Common myeloid progenitor, CD34-positive (primary cell): Measurements from ENCODE around the gene BMP8A.

ENCODE experiments used
- CTCF ChIA-PET: fragments of 350-600 bp; sonication (Branson Sonifier 250); formaldehyde crosslinking; loops from one replicate; lab custom pipeline; 2021; ENCODE audit warnings: antibody characterized with exemption; lab: Charles Lee
- POLR2A ChIA-PET: fragments of 350-600 bp; sonication (Branson Sonifier 250); formaldehyde crosslinking; loops from one replicate; lab custom pipeline; 2021; ENCODE audit warnings: antibody characterized with exemption; lab: Charles Lee
- DNase-seq, 3 donors: peaks; one replicate each; pipeline versions ENCODE4 v3.0.0 to v3.0.0-alpha.2; 2013
- H3K27ac ChIP-seq, 2 experiments: 1 replicate in 1 of 2; 2 replicates in 1 of 2; pipeline ENCODE4 v1.7.0; 2013; ENCODE audit warnings: inconsistent platforms in 2 of 2, low read length in 2 of 2, mild to moderate bottlenecking in 2 of 2, low read depth in 1 of 2, moderate library complexity in 1 of 2; ENCODE audit not compliant: severe bottlenecking in 2 of 2, insufficient read depth in 1 of 2, poor library complexity in 1 of 2
- H3K27me3 ChIP-seq, 5 experiments: replicated peaks in 2 of 5; 1 replicate in 3 of 5; 2 replicates in 2 of 5; pipeline versions ENCODE4 v1.6.1 to v1.7.0; 2013; ENCODE audit warnings: low read length in 4 of 5, mild to moderate bottlenecking in 2 of 5, moderate library complexity in 2 of 5, inconsistent platforms in 1 of 5; ENCODE audit not compliant: insufficient read depth in 5 of 5, control insufficient read depth in 4 of 5
- H3K36me3 ChIP-seq, 4 experiments: 1 replicate in 2 of 4; 2 replicates in 2 of 4; pipeline versions ENCODE4 v1.6.1 to v1.7.0; 2013; ENCODE audit warnings: low read length in 3 of 4, control low read depth in 1 of 4, mild to moderate bottlenecking in 1 of 4; ENCODE audit not compliant: control insufficient read depth in 4 of 4, insufficient read depth in 4 of 4
- H3K4me1 ChIP-seq, 4 experiments: 1 replicate in 3 of 4; 2 replicates in 1 of 4; pipeline versions ENCODE4 v1.6.1 to v1.7.1; 2013; ENCODE audit warnings: low read length in 3 of 4, mild to moderate bottlenecking in 3 of 4, control low read depth in 1 of 4, inconsistent platforms in 1 of 4, moderate library complexity in 1 of 4; ENCODE audit not compliant: control insufficient read depth in 4 of 4, insufficient read depth in 4 of 4; ENCODE audit errors: control extremely low read depth in 1 of 4
- H3K4me3 ChIP-seq, 7 experiments: 1 replicate in 4 of 7; 2 replicates in 3 of 7; pipeline versions ENCODE4 v1.5.1 to v1.7.0; 2013; ENCODE audit warnings: mild to moderate bottlenecking in 7 of 7, low read length in 6 of 7, moderate library complexity in 6 of 7, inconsistent platforms in 2 of 7, low read depth in 2 of 7, control low read depth in 1 of 7; ENCODE audit not compliant: insufficient read depth in 4 of 7, control insufficient read depth in 1 of 7; ENCODE audit errors: extremely low read depth in 1 of 7
- H3K9me3 ChIP-seq, 5 experiments: 1 replicate in 4 of 5; 2 replicates in 1 of 5; pipeline versions ENCODE4 v1.6.1 to v1.7.1; 2013; ENCODE audit warnings: low read length in 4 of 5, mild to moderate bottlenecking in 2 of 5, inconsistent platforms in 1 of 5, low read depth in 1 of 5, moderate library complexity in 1 of 5; ENCODE audit not compliant: control insufficient read depth in 4 of 5, insufficient read depth in 2 of 5; ENCODE audit errors: control extremely low read depth in 1 of 5
- WGBS: methylation state at CpG from one replicate; pipeline ENCODE4 v1.1.5; 2013; ENCODE audit not compliant: insufficient coverage; 5-methylcytosine and 5-hydroxymethylcytosine counted together

The BMP8A gene

DNA sequence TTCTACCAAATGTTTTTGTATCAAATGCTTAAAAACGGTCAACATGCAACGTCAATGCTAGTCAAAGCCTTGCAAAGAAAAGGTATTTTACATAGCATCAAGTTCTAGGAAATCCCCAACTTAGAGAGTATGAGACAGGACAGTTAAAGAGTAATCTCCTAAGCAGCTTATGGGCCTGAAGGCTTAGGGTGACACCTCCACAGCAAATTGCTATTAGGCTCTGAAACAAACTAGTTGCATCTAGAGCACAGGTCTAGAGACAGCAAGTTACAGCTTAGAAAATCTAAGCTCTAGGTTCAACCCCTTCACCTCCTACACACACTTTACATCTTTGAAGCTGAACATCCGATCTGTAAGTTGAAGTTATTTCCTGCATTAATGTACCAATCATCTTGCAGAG, 71.5 kb downstream of the BMP8A start:
- CTCF ChIA-PET: interaction anchor here (1.9 kb wide), 1 partner anchor 11 kb away, joined by 7 read pairs; no protein-coding TSS in a partner anchor
- POLR2A ChIA-PET: no interaction called here
- no peak for DNase-seq

DNA sequence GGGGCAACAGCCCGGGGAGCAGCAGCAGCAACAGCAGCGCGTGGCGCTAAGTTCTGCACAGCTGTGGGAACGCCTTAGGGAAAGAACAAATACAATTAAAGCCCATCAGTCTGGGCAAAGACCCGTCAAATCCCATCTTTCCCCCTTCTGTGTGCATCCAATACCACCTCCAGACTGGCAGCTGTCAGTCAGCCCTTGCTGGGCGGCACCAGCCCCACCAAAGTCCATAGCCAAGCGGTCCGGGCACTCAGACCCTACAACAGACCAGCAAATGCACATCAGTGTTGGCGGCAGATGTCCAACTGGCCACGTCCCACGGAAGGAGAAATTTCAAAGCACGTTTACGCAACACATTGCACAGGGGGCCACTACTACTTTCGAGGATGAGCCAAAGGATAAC, 72.2 kb downstream of the BMP8A start:
- DNase-seq: no peak
- POLR2A ChIA-PET: no interaction called here
- peaks cover 33 to 92% (median 75%) of the 10 kb centered on the region in 4 experiments for H3K36me3 ChIP-seq
- H3K4me1 ChIP-seq: peaks cover 0 to 1% (median 0%) of the 10 kb centered on the region in 4 experiments
- over 99% methylated on average over 15 of the region's 15 CpGs for WGBS
- no peak overlapping the region for H3K4me3 ChIP-seq
- no peaks in the 10 kb centered on the region for H3K9me3 ChIP-seq
- H3K27ac ChIP-seq: no peak overlapping the region
- CTCF ChIA-PET: interaction anchor here (1.9 kb wide), 1 partner anchor 10 kb away, joined by 7 read pairs; no protein-coding TSS in a partner anchor
- no peaks in the 10 kb centered on the region for H3K27me3 ChIP-seq

More for the DNA sequence above, 71.5 kb downstream of the BMP8A start:
- WGBS: 100% methylated on average over 1 of the region's 3 CpGs
- H3K4me1 ChIP-seq: peaks cover 0 to 6% (median 0%) of the 10 kb centered on the region in 4 experiments
- H3K9me3 ChIP-seq: no peaks in the 10 kb centered on the region
- H3K4me3 ChIP-seq: no peak overlapping the region
- no peak overlapping the region for H3K27ac ChIP-seq
- peaks cover 30 to 85% (median 69%) of the 10 kb centered on the region in 4 experiments for H3K36me3 ChIP-seq
- no peaks in the 10 kb centered on the region for H3K27me3 ChIP-seq

DNA sequence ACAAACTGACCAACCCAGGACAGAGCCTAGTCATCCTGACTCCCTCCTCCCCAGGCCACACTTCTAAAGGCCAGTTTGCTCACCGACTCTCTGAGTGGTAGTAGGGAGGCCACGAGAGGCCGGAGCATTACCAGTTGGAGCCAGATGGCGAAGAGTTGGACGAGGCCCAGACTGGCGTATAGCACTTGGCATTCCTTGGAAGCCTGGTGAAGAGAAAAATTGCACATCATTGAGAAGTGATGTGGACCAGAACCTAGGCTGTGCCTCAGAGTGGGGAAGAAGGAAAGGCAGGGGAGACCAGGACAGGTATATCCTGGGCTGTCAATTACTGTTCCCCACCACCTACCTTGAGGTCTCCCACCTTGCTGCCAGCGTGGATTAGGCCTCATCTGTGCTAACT, 72.9 kb downstream of the BMP8A start:
- Histone ChIP-seq H3K9me3 (no peaks in the 10 kb centered on the region), H3K27ac (no peak overlapping the region), H3K27me3 (no peaks in the 10 kb centered on the region), H3K4me3 (no peak overlapping the region), H3K36me3 (peaks cover 33 to 93% (median 80%) of the 10 kb centered on the region in 4 experiments), H3K4me1 (no peaks in the 10 kb centered on the region)
- CTCF ChIA-PET: interaction anchor here (0.6 to 1.9 kb wide), 2 partner anchors 9 to 24 kb away, joined by 3 to 7 read pairs; no protein-coding TSS in a partner anchor
- POLR2A ChIA-PET: no interaction called here
- WGBS: 100% methylated on average over 2 of the region's 7 CpGs
- DNase-seq: no peak

DNA sequence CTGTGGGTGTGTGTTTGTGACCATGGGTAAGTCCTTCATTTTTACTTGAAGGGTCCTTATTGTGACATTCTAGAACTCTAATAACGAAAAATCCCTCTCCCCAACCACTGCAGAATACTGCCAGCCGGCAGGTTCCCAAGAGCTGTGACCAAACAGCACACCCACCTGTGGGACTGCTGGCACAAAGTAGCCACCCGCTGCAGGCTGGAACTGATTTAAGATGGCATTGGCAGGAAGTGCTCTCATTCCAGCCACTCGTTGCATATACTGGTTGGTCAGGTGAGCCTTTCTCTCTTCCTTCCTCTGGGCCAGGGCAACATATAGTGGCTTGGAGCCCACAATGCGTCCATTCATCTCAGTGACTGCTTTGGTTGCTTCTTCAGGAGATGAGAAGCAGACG, 73.5 kb downstream of the BMP8A start:
- POLR2A ChIA-PET: no interaction called here
- peaks cover 32 to 96% (median 86%) of the 10 kb centered on the region in 4 experiments for H3K36me3 ChIP-seq
- WGBS: 94% methylated on average over 5 of the region's 6 CpGs
- H3K27ac ChIP-seq: no peak overlapping the region
- H3K9me3 ChIP-seq: no peaks in the 10 kb centered on the region
- CTCF ChIA-PET: interaction anchor here (0.6 to 1.2 kb wide), 2 partner anchors 9 to 246 kb away, joined by 4 read pairs; no protein-coding TSS in a partner anchor
- H3K4me3 ChIP-seq: no peak overlapping the region
- no peak for DNase-seq
- H3K4me1 ChIP-seq: no peaks in the 10 kb centered on the region
- no peaks in the 10 kb centered on the region for H3K27me3 ChIP-seq

DNA sequence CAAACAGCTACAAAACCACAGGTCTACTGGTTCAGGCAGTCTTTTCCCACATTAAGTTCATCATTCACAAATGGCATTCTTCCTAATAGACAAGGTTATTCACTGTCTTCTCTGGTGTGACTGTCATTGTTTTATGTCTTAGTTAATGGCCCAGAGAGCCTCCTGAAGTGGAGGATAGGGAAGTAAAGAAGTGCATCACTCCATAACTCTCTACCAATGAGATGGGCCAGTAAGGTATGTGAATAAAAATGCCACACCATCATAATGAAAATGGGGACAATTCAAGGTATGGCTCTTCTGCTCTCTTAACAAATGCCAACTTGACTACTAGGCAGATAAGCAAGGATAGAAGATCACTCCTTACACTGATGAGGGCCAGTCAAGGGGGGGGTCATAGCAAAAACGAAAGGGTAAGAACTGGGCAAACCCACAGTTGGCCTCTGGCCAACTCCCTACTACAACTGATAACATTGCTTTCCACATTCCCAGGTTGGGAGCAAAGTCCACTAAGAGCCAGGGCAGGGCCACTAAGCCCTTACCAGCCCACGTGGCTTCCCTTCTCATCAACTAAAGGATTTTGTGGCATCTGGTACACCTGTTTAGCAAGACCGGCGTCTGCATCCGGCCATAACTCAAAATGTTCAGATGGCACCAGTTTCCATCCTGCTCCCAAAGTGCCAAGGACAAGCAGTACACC, 75.2 kb downstream of the BMP8A start:
- ChIA-PET CTCF (interaction anchor here (1.1 to 1.3 kb wide), 2 partner anchors 17 to 24 kb away, joined by 3 to 4 read pairs; no protein-coding TSS in a partner anchor), POLR2A (no interaction called here)
- 69% methylated on average over 3 of the region's 5 CpGs for WGBS
- H3K9me3 ChIP-seq: no peaks in the 10 kb centered on the region
- H3K4me1 ChIP-seq: no peaks in the 10 kb centered on the region
- H3K36me3 ChIP-seq: peaks cover 28 to 96% (median 88%) of the 10 kb centered on the region in 4 experiments
- DNase-seq: no peak
- no peak overlapping the region for H3K27ac ChIP-seq
- H3K27me3 ChIP-seq: no peaks in the 10 kb centered on the region
- H3K4me3 ChIP-seq: no peak overlapping the region

DNA sequence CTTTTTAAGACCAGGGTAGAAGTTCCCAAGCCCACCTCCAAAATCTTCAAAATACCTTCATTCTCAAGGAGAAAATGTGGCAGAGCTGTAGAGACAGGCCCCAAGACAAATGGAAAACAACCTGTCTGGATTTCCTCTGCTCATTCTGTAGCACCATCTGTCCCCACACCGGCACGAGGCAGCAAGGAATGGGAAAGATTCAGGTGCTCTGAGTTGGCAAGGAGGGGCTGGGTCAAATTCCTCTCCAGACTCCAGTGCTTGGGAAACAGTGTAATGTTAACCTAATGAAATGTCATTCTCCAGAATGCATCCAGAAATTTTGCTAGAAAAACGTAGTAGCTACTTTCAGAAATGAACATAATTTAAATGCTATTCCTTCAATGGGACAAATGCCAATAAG, 75.9 kb downstream of the BMP8A start:
- no peak overlapping the region for H3K4me3 ChIP-seq
- H3K9me3 ChIP-seq: no peaks in the 10 kb centered on the region
- H3K4me1 ChIP-seq: no peaks in the 10 kb centered on the region
- DNase-seq: no peak
- WGBS: 97% methylated on average over 3 of the region's 3 CpGs
- peaks cover 31 to 96% (median 86%) of the 10 kb centered on the region in 4 experiments for H3K36me3 ChIP-seq
- ChIA-PET POLR2A (no interaction called here), CTCF (no interaction called here)
- H3K27me3 ChIP-seq: no peaks in the 10 kb centered on the region
- H3K27ac ChIP-seq: no peak overlapping the region

DNA sequence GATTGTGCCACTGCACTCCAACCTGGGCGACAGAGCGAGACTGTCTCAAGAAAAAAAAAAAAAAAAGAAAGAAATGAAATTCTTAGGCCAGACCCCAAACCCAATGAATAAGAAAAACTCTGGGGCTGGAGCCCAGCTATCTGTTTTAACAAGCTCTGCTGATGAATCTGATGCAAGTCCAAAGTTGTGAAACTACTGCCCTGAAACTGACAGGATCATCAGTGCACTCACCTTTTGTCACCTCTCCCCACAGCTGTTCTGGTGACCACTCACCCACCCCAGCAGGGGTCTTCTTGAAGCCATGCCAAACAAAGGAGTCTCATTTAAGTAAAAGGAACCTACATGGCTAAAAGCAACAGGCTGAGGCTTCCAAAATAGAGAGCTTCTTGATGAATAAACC, 76.8 kb downstream of the BMP8A start:
- H3K36me3 ChIP-seq: peaks cover 29 to 94% (median 87%) of the 10 kb centered on the region in 4 experiments
- H3K27ac ChIP-seq: no peak overlapping the region
- H3K9me3 ChIP-seq: no peaks in the 10 kb centered on the region
- DNase-seq: no peak
- ChIA-PET POLR2A (interaction anchor here (0.6 kb wide), 1 partner anchor 71 kb away, joined by 3 read pairs; the partner anchor contains the start of gene HEYL), CTCF (no interaction called here)
- no peak overlapping the region for H3K4me3 ChIP-seq
- no peaks in the 10 kb centered on the region for H3K27me3 ChIP-seq
- WGBS: 100% methylated on average over 2 of the region's 2 CpGs
- H3K4me1 ChIP-seq: peaks cover 0 to 4% (median 2%) of the 10 kb centered on the region in 4 experiments
